Dedifferentiated amniotic fluid mesenchymal stem cell (primary cell): ENCODE results near the gene CCDC73.
A peak's percentile ranks its signal among the peaks of the same experiment; 100 is the strongest.
"Not testable (repeated sequence)": the region's sequence is repeated elsewhere in the genome, so short reads cannot be mapped to it uniquely, and the experiment has no call there.

Experiments used
- DNase-seq: peaks from one replicate; pipeline ENCODE4 v3.0.0-alpha.2; 2016; ENCODE audit errors: extremely low spot score

CCDC73 gene

DNA sequence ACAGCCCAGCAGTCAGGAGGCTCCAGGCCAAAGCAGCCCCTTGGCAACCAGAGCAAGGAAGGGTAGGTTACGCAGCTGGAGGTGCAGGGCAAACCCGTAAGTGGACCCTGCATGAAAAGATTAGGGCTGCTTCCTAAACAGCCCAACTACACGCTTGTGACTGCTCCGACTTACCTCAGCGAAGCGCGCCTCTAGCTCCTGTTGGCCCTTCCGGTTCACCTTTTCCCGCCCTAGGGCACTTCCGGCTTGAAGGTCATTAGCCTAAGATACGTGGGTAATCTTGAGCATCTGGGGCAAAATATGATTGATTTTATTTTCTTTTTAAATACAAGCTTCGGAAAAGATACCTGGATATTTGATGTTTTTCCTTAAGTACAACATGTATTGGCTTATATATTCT lies at the start of gene CCDC73:
Gene CCDC73 (minus strand): TSS at position 224 of the 400 bp plus-strand sequence. CDS start 34,419 bp downstream, outside the sequence.
- DNase-seq: no peak

- DNase-seq: no peak
Observed at GRCh38 chr11:32843544-32843943, 49.1 kb upstream of the CCDC73 start.

DNA sequence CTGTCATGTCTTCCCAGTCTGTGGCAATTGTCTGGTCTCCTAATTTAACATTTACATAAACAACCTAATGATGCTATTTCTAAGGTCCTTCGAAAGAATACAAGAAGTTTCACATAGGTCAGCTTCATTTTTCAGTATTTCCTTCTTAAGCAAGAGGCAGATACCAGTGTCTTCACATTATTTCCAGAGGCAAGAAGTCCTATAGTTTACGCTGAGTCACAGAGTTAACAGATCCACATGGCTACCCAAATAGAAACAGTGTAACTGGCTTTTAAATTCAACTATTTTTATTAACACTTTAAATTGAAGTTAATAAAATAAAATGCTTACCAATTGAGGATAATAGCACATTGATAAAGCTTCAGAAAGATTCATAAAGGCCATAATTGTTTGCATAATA lies 46.1 kb upstream of the CCDC73 start:
- no peak for DNase-seq

GRCh38 chr11:32839308-32839707 lies 44.8 kb upstream of the CCDC73 start:
- DNase-seq: no peak

DNA sequence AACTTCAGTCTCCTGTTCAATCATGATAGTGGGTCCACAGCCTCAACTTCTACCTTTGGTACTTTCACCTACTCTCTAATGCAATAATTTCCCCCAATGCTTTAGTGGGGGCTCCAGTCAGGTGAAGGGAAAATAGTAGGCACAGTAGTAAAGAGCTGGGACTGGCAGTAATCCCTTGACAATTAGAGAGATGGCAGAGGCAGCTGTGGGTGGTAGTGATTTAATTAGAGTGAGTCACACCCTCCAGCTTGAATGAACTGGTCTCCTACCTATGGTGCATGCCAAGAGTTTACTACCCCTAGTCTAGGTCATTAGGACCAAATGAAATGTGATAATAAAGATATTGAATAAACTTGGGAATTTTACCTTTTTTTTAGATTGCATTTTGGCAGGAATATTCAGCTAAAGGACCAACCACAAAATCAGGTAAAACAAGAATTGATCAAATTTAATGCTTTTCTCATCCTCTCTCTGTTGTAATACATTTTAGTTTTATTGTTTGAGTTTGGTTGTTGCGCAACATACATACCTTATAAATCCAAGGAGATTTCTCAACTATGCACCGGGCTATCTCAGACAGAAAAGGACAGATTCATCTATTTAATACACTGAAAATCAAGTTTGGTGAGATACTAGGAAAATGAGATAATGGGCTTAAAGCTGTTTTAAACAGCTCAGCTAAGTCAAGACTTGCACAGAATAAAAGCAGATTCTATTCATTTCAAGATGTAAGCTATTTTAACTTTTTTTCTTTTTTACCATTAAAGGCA lies 44.2 kb upstream of the CCDC73 start:
- no peak for DNase-seq

GRCh38 chr11:32836946-32837345 lies 42.5 kb upstream of the CCDC73 start:
- DNase-seq: no peak

GRCh38 chr11:32833921-32834320 lies 39.5 kb upstream of the CCDC73 start:
- no peak for DNase-seq

- DNase-seq: no peak
Observed at GRCh38 chr11:32831221-32831620, 36.8 kb upstream of the CCDC73 start.

GRCh38 chr11:32830796-32831195 lies 36.3 kb upstream of the CCDC73 start:
- no peak for DNase-seq

DNA sequence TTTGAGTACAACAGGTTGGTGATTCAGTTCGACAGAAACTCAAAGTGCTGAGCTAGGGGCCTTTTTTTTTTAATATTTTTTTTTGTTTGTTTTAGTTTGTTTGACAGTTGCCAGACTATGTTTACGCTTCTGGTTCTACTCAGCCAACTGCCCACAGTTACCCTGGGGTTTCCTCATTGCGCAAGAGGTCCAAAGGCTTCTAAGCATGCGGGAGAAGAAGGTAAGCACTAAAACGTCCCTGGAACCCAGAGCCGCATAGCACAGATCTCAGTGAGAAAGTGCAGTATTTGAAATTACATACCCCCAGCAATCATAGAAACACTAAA lies 35.9 kb upstream of the CCDC73 start:
- no peak for DNase-seq

DNA sequence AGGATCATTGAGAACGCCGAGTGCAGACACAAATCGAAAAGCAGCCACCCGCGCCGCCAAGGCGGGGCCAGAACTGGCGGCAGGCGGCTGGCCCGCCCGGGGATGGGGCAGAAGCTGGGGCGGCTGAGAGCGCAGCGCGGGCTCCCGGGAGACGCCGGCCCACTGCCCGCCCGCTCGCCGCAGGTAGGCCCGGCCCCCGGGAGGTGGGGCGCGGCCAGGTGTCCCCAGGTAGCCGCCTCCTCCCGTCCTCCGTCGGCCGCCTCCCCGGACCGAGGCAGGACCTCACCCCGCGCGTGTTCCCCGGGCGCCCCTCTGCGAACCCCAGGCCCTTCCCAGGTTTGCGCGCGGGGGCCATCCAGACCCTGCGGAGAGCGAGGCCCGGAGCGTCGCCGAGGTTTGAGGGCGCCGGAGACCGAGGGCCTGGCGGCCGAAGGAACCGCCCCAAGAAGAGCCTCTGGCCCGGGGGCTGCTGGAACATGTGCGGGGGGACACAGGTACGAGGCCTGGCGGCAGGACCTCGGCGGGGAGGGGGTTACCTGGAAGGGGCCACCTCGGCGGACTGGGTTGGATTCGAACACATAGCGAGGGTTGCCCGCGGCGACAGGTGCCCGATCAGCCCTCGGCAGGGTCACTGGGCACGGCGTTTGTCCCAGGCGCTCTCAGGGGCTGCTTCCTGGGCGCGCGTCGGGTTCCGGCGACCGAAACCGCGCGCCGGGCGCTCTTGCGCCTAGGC lies 35.4 kb upstream of the CCDC73 start, which contains the start of gene PRRG4:
Gene PRRG4 (plus strand): TSS at position 248 of the 733 bp plus-strand sequence. CDS start 603 bp downstream, outside the sequence.
- DNase-seq: no peak

DNA sequence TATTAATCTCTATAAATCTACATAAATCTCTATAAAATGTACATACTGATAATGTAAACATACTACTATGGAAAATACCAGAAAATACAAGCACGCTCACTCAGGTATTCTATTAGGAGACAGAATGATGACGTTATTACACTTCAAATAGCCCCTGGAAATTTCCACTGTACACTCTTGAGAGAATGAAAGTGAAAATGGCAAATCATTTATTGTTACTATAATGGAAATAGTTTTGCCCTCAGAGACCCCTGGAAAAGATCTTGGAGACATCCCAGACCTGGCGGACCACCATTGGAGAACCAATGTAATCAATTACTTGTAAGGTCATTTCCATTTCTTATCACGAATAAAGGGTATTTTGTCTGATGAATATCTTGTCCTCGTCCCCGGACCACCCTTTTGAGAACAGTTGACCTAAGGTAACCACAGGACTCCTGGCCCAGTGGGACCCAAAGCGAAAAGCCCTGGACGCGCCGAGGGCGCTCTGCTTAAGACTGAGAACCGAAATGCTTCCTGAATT lies 34.8 kb upstream of the CCDC73 start:
- no peak for DNase-seq

DNA sequence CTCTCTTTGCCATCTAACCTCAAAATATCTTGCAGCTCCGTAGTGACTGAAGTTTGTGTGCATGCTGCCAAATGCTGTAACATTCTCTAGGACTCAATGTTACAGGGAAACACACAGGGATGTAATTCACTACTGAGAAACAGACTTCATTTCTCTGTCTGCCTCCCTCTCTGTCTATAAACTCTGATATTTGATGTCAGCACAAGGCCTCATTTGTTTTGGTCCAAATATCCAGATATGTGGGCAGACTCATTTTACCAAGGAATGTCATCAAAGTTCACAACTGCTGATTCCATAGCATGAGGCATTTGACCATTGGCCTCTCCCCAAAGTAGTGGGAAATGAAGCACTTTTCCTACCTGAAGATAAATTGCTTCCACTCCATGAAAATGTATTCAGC lies 32.8 kb upstream of the CCDC73 start:
- no peak for DNase-seq

GRCh38 chr11:32826113-32826512 lies 31.7 kb upstream of the CCDC73 start:
- no peak for DNase-seq

DNA sequence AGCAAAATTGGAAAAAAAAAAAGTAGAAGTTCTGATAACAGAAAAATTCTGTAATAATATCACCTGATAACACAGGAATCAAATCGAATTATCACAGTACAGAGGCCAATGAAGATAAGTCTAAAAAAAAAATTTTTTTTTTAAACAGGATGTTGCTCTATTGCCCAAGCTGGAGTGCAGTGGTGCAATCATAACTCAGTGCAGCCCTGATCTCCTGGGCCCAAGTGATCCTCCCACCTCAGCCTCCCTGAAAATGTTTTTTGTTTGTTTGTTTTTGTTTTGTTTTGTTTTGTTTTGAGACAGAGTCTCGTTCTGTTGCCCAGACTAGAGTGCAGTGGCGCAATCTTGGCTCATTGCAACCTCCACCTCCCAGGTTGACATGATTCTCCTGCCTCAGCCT lies 29.2 kb upstream of the CCDC73 start:
- DNase-seq: not testable (repeated sequence)

- no peak for DNase-seq
Observed at GRCh38 chr11:32821917-32822560, 27.6 kb upstream of the CCDC73 start.

GRCh38 chr11:32821517-32821916 lies 27.1 kb upstream of the CCDC73 start:
- no peak for DNase-seq

DNA sequence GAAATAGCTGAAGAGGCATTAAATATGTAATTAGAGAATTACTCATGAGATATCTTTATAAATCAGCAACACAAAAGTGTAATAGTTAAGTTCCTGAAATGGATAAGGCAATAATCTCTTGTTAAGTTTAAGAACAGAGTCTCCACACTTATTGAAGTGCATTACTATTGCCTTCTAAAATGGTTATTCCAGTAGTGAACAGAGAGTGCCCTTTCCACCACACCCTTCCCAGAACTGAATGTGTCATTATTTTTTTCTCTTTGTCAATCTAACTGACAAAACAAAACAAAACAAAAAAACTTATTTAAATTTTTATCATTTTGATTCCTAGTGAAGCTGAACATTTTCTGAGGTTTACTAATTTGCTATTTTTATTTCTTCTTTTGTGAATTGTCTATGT lies 26.0 kb upstream of the CCDC73 start:
- no peak for DNase-seq

DNA sequence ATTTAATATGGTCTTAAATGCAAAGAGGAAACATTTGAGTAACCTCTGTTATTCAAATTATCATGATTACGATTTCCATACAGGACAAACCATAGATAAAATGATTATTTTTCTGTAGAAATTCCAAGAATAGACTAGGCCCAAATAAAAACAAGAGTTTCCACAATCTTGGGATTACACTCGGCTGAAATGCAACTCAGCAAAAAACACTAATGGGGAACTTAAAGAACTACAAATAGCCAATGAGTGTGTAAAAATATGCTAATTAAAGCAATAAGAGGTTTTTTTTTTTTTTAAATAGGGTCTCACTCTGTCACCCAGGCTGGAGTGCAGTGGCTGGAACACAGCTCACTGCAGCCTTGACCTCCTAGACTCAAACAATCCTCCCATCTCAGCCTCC lies 24.7 kb upstream of the CCDC73 start:
- DNase-seq: no peak

DNA sequence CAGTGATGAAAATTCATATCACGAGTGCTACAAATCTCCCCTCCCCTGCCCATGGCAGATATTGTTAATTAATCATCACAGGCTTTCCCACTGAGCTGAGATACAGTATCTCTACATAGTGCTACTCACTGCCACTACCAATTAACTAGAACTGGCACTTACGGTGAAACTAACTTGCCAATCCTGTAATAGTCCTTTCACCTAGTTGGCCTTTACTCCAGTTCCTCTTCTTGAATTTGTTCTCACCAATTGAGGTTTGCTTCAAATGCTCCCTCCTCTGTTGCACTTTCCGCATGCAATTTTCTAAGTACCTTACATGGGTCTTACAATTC lies 23.4 kb upstream of the CCDC73 start:
- no peak for DNase-seq

DNA sequence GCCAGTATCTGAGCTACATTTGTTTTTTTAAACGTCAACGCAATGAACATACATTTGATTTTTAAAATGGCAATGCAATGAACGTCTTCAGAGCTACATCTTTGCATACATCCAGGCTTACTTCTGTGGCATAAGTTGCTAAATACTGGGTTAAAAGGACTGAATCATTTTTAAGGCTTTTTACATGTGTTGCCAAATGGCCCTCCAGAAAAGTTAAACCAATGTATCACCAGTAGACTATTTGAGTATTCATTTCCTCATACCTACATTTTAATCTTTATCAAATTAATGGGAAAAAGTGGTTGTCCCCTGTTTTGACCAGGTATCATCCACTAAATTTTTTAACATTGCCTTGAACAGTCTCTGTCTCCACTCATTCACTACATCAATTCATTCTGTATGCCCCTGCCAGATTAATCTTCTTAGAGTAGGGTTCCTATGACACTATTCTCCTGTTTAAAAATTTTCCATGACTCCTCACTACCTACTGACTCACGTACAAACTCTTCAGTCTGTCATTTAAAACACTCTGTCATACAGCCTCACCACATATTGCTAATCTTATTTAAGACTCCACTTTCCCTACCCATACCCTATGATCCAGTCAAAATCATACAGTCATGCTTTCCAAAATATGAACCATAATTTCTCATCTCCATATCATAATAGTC lies 22.9 kb upstream of the CCDC73 start:
- no peak for DNase-seq

- peak; percentile 55 for DNase-seq
Observed at GRCh38 chr11:32809313-32809712, 14.9 kb upstream of the CCDC73 start.
